Astrocyte (in vitro differentiated cells and primary cell): Measurements from ENCODE around the gene ADAMTSL5. TPM values are rescaled to one million over a fixed set of nuclear protein-coding genes. Genes with fewer than 3 reads are reported as not detected.

Source experiments
- DNase-seq: peaks from one replicate; pipeline ENCODE4 v3.0.0-alpha.2; 2010; ENCODE audit warnings: low read depth
- FAIRE-seq: peaks from 2 replicates; lab custom pipeline; 2011; peaks lifted over from hg19 to GRCh38; lab: Jason Lieb, UNC
- H2AFZ ChIP-seq: 2 replicates; pipeline ENCODE4 v1.6.0; 2012; ENCODE audit warnings: low read depth, low read length, inconsistent platforms
- H3K27ac ChIP-seq: 2 replicates; pipeline ENCODE4 v1.5.1; 2011; ENCODE audit warnings: low read depth, low read length, inconsistent platforms
- H3K27me3 ChIP-seq: 2 replicates; pipeline ENCODE4 v1.6.0; 2011; ENCODE audit warnings: low read length, inconsistent platforms; ENCODE audit not compliant: insufficient read depth
- H3K36me3 ChIP-seq: 2 replicates; pipeline ENCODE4 v1.5.1; 2011; ENCODE audit warnings: low read length, inconsistent platforms; ENCODE audit not compliant: insufficient read depth
- H3K4me1 ChIP-seq: 2 replicates; pipeline ENCODE4 v1.5.1; 2011; ENCODE audit warnings: low read length, inconsistent platforms; ENCODE audit not compliant: insufficient read depth
- H3K4me2 ChIP-seq: 2 replicates; pipeline ENCODE4 v1.6.0; 2012; ENCODE audit warnings: low read length, inconsistent platforms
- H3K4me3 ChIP-seq: 2 replicates; pipeline ENCODE4 v1.5.1; 2011; ENCODE audit warnings: low read depth, mild to moderate bottlenecking, low read length, inconsistent platforms; ENCODE audit not compliant: insufficient read depth
- H3K79me2 ChIP-seq: 2 replicates; pipeline ENCODE4 v1.6.0; 2012; ENCODE audit warnings: mild to moderate bottlenecking, low read length, inconsistent platforms; ENCODE audit not compliant: insufficient read depth
- H3K9ac ChIP-seq: 2 replicates; pipeline ENCODE4 v1.6.0; 2012; ENCODE audit warnings: mild to moderate bottlenecking, low read length, inconsistent platforms
- H3K9me3 ChIP-seq: 2 replicates; pipeline ENCODE4 v1.5.1; 2012; ENCODE audit warnings: low read depth, mild to moderate bottlenecking, low read length, inconsistent platforms; ENCODE audit not compliant: insufficient read depth
- H4K20me1 ChIP-seq: 2 replicates; pipeline ENCODE4 v1.6.0; 2012; ENCODE audit warnings: low read length, inconsistent platforms; ENCODE audit not compliant: insufficient read depth
- H3K27ac Mint-ChIP-seq: one replicate; pipeline ENCODE4 v1.8.0; 2021; ENCODE audit warnings: mild to moderate bottlenecking, mixed read lengths; ENCODE audit not compliant: unreplicated experiment
- H3K27me3 Mint-ChIP-seq: one replicate; pipeline ENCODE4 v1.8.0; 2021; ENCODE audit warnings: low read depth, mixed read lengths; ENCODE audit not compliant: unreplicated experiment
- H3K36me3 Mint-ChIP-seq: one replicate; pipeline ENCODE4 v1.8.0; 2021; ENCODE audit warnings: low read depth, mixed read lengths; ENCODE audit not compliant: unreplicated experiment
- H3K4me1 Mint-ChIP-seq: one replicate; pipeline ENCODE4 v1.8.0; 2021; ENCODE audit warnings: low read depth, mixed read lengths; ENCODE audit not compliant: unreplicated experiment
- H3K4me3 Mint-ChIP-seq: one replicate; pipeline ENCODE4 v1.8.0; 2021; ENCODE audit warnings: mild to moderate bottlenecking, moderate library complexity, mixed read lengths; ENCODE audit not compliant: unreplicated experiment
- H3K9me3 Mint-ChIP-seq: one replicate; pipeline ENCODE4 v1.8.0; 2021; ENCODE audit warnings: mild to moderate bottlenecking, mixed read lengths; ENCODE audit not compliant: unreplicated experiment
- CTCF ChIP-seq: IDR thresholded peaks from 2 replicates; pipeline ENCODE4 v1.5.1; 2011; ENCODE audit warnings: low read depth, mild to moderate bottlenecking, inconsistent platforms, low read length, moderate library complexity; ENCODE audit not compliant: insufficient read depth
- EZH2 ChIP-seq: IDR thresholded peaks from 2 replicates; pipeline ENCODE4 v1.6.1; 2012; ENCODE audit warnings: mild to moderate bottlenecking, low read length, inconsistent platforms; ENCODE audit not compliant: insufficient read depth
- total RNA-seq: library from RNA; stranded (reverse); gene quantifications from 2 replicates; pipeline ENCODE4 v1.2.1, GENCODE V29; 2021

The ADAMTSL5 gene
- total RNA-seq, 1 donor from 2014 or later, result 5.5 TPM

- FAIRE-seq, result no peak
- Mint-ChIP-seq H3K27me3 (peaks cover 4% of the 10 kb centered on the region), H3K36me3 (no peaks in the 10 kb centered on the region)
Measured at GRCh38 chr19:1466461-1467214, 46.2 kb downstream of the ADAMTSL5 start.

GRCh38 chr19:1466018-1466460 is 46.8 kb downstream of the ADAMTSL5 start:
- no peaks in the 10 kb centered on the region for H3K36me3 ChIP-seq
- H3K27ac Mint-ChIP-seq, result no peak overlapping the region
- H3K9me3 Mint-ChIP-seq, result no peaks in the 10 kb centered on the region
- FAIRE-seq (no peak), DNase-seq (no peak)
- H3K27me3 ChIP-seq, result peaks cover 1% of the 10 kb centered on the region
- no peak overlapping the region for H2AFZ ChIP-seq
- H3K4me3 ChIP-seq, result no peak overlapping the region
- H3K9me3 ChIP-seq, result no peaks in the 10 kb centered on the region
- no peaks in the 10 kb centered on the region for H3K79me2 ChIP-seq
- TF ChIP-seq EZH2, result no peak
- no peak for TF ChIP-seq CTCF
- no peaks in the 10 kb centered on the region for H3K36me3 Mint-ChIP-seq
- no peaks in the 10 kb centered on the region for H3K4me1 Mint-ChIP-seq
- H3K4me1 ChIP-seq, result peaks cover 5% of the 10 kb centered on the region
- H3K4me3 Mint-ChIP-seq, result no peak overlapping the region
- H3K27me3 Mint-ChIP-seq, result peaks cover 4% of the 10 kb centered on the region
- peaks cover 7% of the 10 kb centered on the region for H4K20me1 ChIP-seq
- H3K27ac ChIP-seq, result no peak overlapping the region
- no peak overlapping the region for H3K9ac ChIP-seq
- no peak overlapping the region for H3K4me2 ChIP-seq

More at GRCh38 chr19:1466461-1467214, 46.2 kb downstream of the ADAMTSL5 start:
- no peak overlapping the region for H3K9ac ChIP-seq
- H3K4me1 ChIP-seq, result peaks cover 5% of the 10 kb centered on the region
- no peak overlapping the region for H3K4me2 ChIP-seq
- Mint-ChIP-seq H3K27ac (no peak overlapping the region), H3K4me3 (no peak overlapping the region), H3K9me3 (no peaks in the 10 kb centered on the region), H3K4me1 (no peaks in the 10 kb centered on the region)
- H3K36me3 ChIP-seq, result no peaks in the 10 kb centered on the region
- H3K9me3 ChIP-seq, result no peaks in the 10 kb centered on the region
- DNase-seq, result no peak
- H3K27ac ChIP-seq, result no peak overlapping the region
- H3K4me3 ChIP-seq, result no peak overlapping the region
- no peaks in the 10 kb centered on the region for H3K79me2 ChIP-seq
- H3K27me3 ChIP-seq, result peaks cover 5% of the 10 kb centered on the region
- no peak overlapping the region for H2AFZ ChIP-seq
- peaks cover 13% of the 10 kb centered on the region for H4K20me1 ChIP-seq
- TF ChIP-seq CTCF (no peak), EZH2 (peak; percentile 23)
